ENCODE results near the gene ZBTB9.

The ZBTB9 gene

GRCh38 chr6:33413241-33414120 lies 40.9 kb upstream of the ZBTB9 start:
- no peak for TF ChIP-seq EZH2phosphoT487 (IDR thresholded peaks at IDR 0.05; ENCODE audit: low read length)
- TF ChIP-seq EZH2 (optimal IDR thresholded peaks at IDR 0.05; ENCODE audit: low read depth, low read length): no peak
- TF ChIP-seq CTCF (IDR thresholded peaks at IDR 0.05; ENCODE audit: low read length): no peak
- Histone ChIP-seq H3K27ac (ENCODE audit: low read length) (no peak overlapping the region), H3K9me3 (replicated peaks; ENCODE audit: insufficient read depth, low read length) (no peaks in the 10 kb centered on the region), H3K9ac (ENCODE audit: low read length) (no peak overlapping the region), H2AFZ (ENCODE audit: low read length) (no peak overlapping the region), H3K36me3 (replicated peaks; ENCODE audit: insufficient read depth, low read length) (peaks cover 3% of the 10 kb centered on the region; the same call in 1 of the 2 replicates), H3F3A (ENCODE audit: insufficient read depth, low read length) (peaks cover 33% of the 10 kb centered on the region), H3K79me2 (ENCODE audit: low read length) (peaks cover 37% of the 10 kb centered on the region), H3K4me1 (ENCODE audit: low read length) (peaks cover 13% of the 10 kb centered on the region), H3K4me3 (ENCODE audit: low read length) (no peak overlapping the region), H4K20me1 (ENCODE audit: insufficient read depth, low read length) (no peaks in the 10 kb centered on the region), H3K4me2 (ENCODE audit: low read depth, low read length) (no peak overlapping the region), H3K27me3 (replicated peaks; ENCODE audit: insufficient read depth, low read length) (no peaks in the 10 kb centered on the region), H3K9me2 (replicated peaks; ENCODE audit: insufficient read depth, low read length) (no peaks in the 10 kb centered on the region)
- no peak for DNase-seq

- Histone ChIP-seq H3F3A (ENCODE audit: insufficient read depth, low read length) (peaks cover 23% of the 10 kb centered on the region), H3K4me1 (ENCODE audit: low read length) (peaks cover 23% of the 10 kb centered on the region), H4K20me1 (ENCODE audit: insufficient read depth, low read length) (no peaks in the 10 kb centered on the region), H3K9ac (ENCODE audit: low read length) (no peak overlapping the region), H3K9me3 (replicated peaks; ENCODE audit: insufficient read depth, low read length) (no peaks in the 10 kb centered on the region), H3K27ac (ENCODE audit: low read length) (no peak overlapping the region), H3K4me2 (ENCODE audit: low read depth, low read length) (no peak overlapping the region), H3K36me3 (replicated peaks; ENCODE audit: insufficient read depth, low read length) (peaks cover 3% of the 10 kb centered on the region; the same call in 1 of the 2 replicates), H3K27me3 (replicated peaks; ENCODE audit: insufficient read depth, low read length) (no peaks in the 10 kb centered on the region), H3K4me3 (ENCODE audit: low read length) (no peak overlapping the region), H3K79me2 (ENCODE audit: low read length) (peaks cover 37% of the 10 kb centered on the region), H2AFZ (ENCODE audit: low read length) (no peak overlapping the region), H3K9me2 (replicated peaks; ENCODE audit: insufficient read depth, low read length) (no peaks in the 10 kb centered on the region)
- no peak for TF ChIP-seq EZH2 (optimal IDR thresholded peaks at IDR 0.05; ENCODE audit: low read depth, low read length)
- TF ChIP-seq CTCF (IDR thresholded peaks at IDR 0.05; ENCODE audit: low read length): peak; percentile 33
- TF ChIP-seq EZH2phosphoT487 (IDR thresholded peaks at IDR 0.05; ENCODE audit: low read length): no peak
- no peak for DNase-seq
Observed at GRCh38 chr6:33414592-33415271, 39.6 kb upstream of the ZBTB9 start.

- no peaks in the 10 kb centered on the region for H3K9me2 ChIP-seq (replicated peaks; ENCODE audit: insufficient read depth, low read length)
- H3K27ac ChIP-seq (ENCODE audit: low read length): no peak overlapping the region
- H3F3A ChIP-seq (ENCODE audit: insufficient read depth, low read length): peaks cover 20% of the 10 kb centered on the region; the same call in 1 of the 2 replicates
- no peak overlapping the region; the same call in 1 of the 2 replicates for H3K4me3 ChIP-seq (ENCODE audit: low read length)
- peaks cover 37% of the 10 kb centered on the region for H3K79me2 ChIP-seq (ENCODE audit: low read length)
- peaks cover under 1% of the 10 kb centered on the region; the same call in 1 of the 2 replicates for H3K27me3 ChIP-seq (replicated peaks; ENCODE audit: insufficient read depth, low read length)
- no peak for DNase-seq
- peaks cover 23% of the 10 kb centered on the region for H3K4me1 ChIP-seq (ENCODE audit: low read length)
- H3K9ac ChIP-seq (ENCODE audit: low read length): no peak overlapping the region; the same call in 1 of the 2 replicates
- TF ChIP-seq EZH2phosphoT487 (IDR thresholded peaks at IDR 0.05; ENCODE audit: low read length): no peak
- TF ChIP-seq CTCF (IDR thresholded peaks at IDR 0.05; ENCODE audit: low read length): no peak
- TF ChIP-seq EZH2 (optimal IDR thresholded peaks at IDR 0.05; ENCODE audit: low read depth, low read length): no peak
- H2AFZ ChIP-seq (ENCODE audit: low read length): no peak overlapping the region
- no peaks in the 10 kb centered on the region for H3K9me3 ChIP-seq (replicated peaks; ENCODE audit: insufficient read depth, low read length)
- no peaks in the 10 kb centered on the region for H4K20me1 ChIP-seq (ENCODE audit: insufficient read depth, low read length)
- peak overlapping the region; percentile 92; the same call in 1 of the 2 replicates for H3K4me2 ChIP-seq (ENCODE audit: low read depth, low read length)
- peaks cover 3% of the 10 kb centered on the region; the same call in 1 of the 2 replicates for H3K36me3 ChIP-seq (replicated peaks; ENCODE audit: insufficient read depth, low read length)
Observed at GRCh38 chr6:33415831-33416230, 38.5 kb upstream of the ZBTB9 start.
